Left renal pelvis (tissue), 4 donors: ENCODE measurements around the gene MARCHF2. TPM values are rescaled to one million over a fixed set of nuclear protein-coding genes. Genes with fewer than 3 reads are reported as not detected.
A peak's percentile ranks its signal among the peaks of the same experiment; 100 is the strongest.
"Not testable (repeated sequence)": the region's sequence is repeated elsewhere in the genome, so short reads cannot be mapped to it uniquely, and the experiment has no call there.

Source experiments
- DNase-seq, 4 donors: peaks; one replicate each; pipeline ENCODE4 v3.0.0-alpha.2; 2013; ENCODE audit warnings: low read depth in 4 of 4, low spot score in 3 of 4
- polyA plus RNA-seq, 4 donors: library from polyadenylated mRNA; unstranded; fragments of 120-200 nt; gene quantifications; one replicate each; pipeline ENCODE4 v1.2.1, GENCODE V29; 2013; ENCODE audit not compliant: insufficient read length in 4 of 4

The MARCHF2 gene
- polyA plus RNA-seq, 4 donors: 10.5 to 17.9 (median 13.5) TPM

DNA sequence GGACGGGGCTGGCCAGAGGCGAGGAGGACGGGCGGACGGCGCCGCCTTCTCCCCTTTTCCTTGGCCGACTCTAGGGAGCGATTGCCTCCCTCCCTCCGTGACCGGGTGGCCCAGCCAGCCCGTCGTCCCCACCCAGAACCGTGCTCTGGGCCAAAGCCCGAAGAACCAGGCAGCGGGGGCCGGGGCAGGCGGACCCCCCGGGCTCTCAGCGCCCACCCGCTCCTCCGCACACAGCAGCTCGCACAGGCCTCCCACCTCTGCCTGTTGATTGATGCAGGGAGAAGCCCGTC, 9.3 kb upstream of the MARCHF2 start:
- DNase-seq: no peak

DNA sequence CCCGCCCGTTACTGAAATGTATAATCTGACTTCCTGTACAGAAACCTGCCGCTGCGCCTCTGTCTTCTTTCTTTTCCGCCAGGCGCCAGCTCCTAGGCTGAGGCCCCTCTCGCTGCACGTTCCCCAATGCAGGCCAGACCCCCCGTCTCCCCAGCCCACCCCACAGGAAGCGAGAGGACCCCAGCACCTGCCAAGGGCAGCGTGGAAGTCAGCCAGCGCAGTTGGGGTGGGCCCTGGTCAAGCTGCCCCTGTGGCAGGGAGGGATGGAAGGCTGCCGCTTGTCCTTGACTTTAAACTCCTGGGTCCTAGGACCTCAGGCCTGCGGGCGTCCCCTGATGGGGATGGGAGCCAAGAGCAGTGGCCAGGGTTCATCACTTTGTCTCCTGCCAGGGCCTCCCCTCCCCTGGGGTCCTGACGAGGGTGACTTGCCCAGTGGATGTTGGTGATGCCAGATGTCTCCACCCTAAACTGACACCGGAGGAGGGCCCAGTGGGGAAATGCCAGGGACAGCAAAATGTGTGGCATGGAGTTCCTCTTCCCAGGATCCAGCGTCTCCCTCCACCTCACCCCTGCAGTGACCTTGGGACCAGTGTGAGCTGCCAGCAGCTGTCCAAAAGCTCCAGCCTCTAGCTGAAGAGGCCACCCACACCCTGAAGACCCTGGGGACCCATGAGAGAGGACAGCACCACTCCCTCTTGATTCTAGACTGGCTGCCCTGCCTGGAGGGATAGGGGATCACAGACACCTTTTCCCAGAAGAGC, 8.5 kb upstream of the MARCHF2 start:
- no peak for DNase-seq

DNA sequence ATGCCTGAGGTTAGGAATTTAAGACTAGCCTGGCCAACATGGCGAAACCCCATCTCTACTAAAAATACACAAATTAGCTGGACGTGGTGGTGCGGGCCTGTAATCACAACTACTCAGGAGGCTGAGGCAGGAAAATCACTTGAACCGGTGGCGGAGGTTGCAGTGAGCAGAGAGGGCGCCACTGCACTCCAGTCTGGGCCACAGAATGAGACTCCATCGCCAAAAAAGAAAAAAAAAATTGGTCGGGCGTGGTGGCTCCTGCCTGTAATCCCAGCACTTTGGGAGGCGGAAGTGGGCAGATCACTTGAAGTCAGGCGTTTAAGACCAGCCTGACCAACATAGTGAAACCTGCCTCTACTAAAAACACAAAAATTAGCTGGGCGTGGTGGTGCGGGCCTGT, 2.4 kb upstream of the MARCHF2 start:
- not testable (repeated sequence) for DNase-seq

DNA sequence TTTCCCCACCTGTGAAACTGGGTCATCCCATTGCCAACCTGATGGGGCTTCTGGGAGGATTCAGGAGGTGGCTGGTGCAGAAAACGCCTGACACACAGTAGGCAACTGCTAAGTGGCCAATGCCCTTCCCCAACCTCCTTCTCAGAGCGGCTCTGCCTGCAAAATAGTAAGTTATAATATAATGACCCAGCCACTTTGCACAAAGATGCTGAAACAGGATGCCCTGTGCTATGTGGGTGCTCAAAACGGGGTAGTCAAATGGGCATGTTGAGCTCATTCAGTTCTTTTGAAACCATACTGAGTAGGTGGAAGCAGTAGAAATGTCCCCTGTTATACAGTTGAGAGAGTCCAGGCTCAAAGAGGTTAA, 507 bp downstream of the MARCHF2 start:
- no peak for DNase-seq

DNA sequence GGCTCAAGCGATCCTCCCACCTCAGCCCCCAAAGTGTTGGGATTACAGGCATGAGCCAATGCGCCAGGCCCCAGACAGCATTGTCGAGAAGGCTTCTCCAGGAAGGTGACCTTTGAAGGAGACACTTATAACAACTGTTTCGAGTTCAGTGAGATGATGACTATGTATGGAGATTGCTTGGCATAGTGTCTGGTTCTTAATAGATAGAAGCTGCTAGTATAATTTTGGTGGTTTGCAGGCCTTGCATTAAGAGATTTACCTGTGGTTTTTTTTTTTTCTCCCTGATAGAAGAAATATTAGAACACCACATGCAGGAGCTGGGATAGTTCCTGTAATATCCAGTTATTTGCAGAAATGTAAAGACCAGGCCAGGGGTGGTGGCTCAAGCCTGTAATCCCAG, 3.7 kb downstream of the MARCHF2 start:
- no peak for DNase-seq

DNA sequence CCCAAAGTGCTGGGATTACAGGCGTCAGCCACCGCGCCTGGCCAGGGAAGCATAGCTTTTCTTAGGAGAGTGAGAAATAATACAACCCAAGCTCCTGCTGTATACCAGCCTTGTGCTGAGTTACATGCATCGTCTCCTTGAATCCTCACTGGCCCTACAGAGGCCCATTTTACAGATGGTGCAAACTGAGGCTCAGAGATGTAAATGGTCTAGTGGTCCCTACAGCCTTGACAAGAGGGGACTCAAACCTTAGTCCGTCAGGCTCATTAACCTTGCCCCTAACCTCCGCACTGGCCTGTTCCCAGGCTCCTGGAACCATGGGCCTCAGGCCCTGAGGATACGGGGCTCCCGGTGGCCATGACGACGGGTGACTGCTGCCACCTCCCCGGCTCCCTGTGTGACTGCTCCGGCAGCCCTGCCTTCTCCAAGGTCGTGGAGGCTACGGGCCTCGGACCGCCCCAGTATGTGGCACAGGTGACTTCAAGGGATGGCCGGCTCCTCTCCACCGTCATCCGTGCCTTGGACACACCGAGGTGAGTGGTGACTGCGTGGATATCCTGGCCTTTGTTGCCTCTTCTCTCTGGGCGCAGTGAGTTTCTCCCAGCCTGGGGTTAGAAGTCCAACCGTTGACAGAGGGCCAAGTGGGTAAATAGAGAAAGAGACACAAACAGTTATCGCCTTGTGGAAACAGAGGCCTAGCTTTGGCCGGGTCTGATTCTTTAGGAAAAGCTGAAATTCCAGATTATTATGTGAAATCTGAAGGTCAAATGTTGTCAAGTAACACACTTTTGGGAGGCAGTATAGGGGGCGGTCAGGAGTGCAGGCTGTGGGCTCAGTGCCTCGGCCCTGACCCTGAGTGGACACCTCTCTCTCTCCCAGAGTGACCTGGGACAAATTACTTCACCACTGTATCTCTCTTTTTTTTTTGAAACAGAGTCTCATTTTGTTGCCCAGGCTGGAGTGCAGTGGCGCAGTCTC, 8.7 kb downstream of the MARCHF2 start:
- no peak for DNase-seq

DNA sequence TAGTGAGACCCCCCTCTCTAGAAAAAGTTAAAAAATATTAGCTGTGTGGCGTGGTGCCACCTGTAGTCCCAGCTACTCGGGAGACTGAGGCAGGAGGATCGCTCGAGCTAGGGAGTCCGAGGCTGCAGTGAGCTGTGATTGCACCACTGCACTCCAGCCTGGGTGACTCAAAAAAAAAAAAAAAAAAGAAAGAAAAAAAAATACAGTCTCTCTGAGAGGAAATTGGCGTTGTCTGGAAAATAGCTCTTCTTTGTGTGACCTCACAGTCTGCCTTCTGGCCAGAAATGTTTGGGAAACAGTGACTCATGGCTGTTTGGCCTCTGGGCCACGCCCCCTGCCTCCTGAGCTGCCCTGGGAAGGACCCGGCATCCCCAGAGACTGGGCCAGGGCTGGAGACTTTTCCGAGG, 10.7 kb downstream of the MARCHF2 start:
- no peak for DNase-seq

DNA sequence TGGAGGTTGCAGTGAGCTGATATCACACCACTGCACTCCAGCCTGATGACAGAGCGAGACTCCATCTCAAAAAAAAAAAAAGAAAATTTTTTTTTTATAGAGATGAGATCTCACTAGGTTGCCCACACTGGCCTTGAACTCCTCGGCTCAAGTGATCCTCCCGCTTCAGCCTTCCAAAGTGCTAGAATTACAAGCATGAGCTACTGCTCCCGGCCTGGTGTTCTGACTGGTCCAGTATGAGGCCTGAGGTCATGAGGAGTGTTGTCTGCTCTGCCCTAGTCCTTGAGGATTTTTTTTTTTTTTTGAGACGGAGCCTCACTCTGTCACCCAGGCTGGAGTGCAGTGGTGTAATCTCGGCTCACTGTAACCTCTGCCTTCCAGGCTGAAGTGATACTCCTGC, 12.2 kb downstream of the MARCHF2 start:
- DNase-seq: not testable (repeated sequence)

DNA sequence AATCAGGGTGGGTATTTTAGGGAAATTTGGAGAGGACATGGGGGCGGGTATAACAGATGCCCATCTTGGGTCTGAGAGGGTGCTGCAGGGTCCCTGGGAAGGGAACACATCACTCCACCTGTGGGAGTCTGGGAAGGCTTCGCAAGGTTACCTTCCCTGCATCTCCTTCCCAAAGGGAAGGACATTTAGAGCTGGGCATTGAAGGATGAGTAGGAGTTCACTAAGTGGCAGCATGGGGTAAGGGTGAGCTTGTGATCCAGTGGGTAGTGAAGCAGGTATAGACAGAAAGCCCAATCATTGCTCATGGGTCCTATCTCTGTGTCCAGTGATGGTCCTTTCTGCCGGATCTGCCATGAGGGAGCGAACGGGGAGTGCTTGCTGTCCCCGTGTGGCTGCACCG, 13.2 kb downstream of the MARCHF2 start:
- DNase-seq: no peak

DNA sequence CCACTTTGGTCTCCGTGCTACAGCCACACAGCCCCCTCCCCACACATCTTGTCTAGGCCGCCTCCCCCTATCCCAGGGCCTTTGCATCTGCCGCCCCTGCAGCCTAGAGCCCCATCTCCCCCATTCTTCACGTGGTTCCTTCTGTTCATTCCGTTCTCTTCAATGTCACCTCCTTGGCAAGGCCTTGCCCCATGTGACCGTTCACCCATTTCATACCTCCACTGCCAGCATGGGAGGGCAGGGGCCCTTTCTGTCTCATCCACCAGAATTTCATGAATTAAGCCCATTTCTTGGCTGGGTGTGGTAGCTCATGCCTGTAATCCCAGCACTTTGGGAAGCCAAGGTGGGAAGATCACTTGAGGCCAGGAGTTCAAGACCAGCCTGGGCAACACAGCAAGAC, 15.9 kb downstream of the MARCHF2 start:
- DNase-seq: no peak

DNA sequence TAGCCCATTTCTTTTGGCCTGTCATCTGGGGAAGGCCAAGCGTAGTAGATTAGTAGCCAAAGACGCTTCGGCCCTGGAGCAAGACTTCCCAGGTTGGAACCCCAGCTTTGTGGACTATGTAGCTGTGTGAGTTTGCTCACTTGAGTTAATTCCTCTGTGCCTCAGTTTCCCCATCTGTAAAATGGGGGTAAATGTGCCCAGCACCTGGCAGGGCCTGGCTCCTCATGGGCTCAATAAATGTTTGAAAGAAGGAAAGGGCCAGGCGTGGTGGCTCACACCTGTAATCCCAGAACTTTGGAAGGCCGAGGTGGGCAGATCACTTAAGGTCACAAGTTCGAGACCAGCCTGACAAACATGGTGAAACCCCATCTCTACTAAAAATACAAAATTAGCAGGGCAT, 16.7 kb downstream of the MARCHF2 start:
- no peak for DNase-seq

DNA sequence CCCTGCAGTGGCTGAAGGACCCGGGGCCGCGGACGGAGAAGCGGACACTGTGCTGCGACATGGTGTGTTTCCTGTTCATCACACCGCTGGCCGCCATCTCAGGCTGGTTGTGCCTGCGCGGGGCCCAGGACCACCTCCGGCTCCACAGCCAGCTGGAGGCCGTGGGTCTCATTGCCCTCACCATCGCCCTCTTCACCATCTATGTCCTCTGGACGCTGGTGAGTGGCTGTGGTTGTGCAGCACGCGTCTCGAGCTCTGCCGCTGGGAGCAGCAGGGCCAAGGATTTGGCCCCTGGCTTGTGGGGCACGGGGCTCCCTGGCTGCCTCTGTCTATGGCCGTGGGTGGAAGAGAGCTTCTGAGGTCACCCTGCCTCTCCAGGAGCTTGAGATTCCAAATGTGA, 17.5 kb downstream of the MARCHF2 start:
- no peak for DNase-seq

DNA sequence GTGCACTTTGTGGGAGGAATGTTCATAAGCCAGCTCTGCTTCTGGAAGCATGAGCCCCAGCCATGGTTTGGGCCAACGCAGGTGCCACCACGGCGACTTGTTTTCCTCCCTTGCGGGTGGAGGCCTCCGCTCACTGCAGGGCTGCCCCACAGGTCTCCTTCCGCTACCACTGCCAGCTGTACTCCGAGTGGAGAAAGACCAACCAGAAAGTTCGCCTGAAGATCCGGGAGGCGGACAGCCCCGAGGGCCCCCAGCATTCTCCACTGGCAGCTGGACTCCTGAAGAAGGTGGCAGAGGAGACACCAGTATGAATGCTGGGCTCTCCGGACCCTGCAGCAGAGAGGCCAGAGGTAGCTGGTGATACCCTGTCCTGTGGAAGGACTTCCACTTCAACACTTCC, 25.1 kb downstream of the MARCHF2 start:
- DNase-seq: no peak

DNA sequence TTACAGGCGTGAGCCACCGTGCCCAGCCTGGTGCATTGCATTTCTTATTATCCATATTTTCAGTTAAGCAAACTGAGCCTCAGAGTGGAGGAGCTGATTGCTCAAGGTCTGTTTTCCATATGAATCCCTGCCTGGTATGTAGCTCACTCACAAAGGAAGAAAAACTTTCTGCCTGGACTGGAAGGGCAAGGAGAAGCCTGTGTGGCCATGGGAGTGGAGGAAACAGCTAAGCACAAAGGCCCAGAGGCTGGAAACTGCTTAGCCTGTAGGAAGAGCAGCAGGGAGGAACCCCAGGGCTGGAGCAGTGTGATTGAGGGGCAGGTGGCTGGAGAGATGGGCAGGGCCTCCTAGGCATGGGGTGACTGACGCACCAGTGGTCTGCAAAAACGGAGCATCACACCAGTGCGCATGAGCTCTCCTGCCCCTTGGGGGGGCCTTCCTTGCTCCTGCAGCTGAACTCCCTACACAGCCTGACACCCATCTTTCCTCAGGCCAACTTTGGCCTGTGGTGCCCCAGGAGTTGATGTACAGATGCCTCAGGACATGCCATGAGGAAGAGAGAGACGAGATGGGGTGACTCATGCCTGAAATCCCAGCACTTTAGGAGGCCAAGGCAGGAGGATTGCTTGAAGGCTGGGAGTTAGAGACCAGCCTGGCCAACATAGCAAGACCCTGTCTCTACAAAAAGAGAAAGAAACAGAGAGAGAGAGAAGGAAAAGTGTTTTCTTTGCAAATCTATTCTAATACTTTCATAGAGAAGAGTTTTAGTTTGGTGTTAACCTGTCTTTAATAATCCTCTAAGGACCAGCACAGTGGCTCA, 28.8 kb downstream of the MARCHF2 start:
- DNase-seq: no peak

DNA sequence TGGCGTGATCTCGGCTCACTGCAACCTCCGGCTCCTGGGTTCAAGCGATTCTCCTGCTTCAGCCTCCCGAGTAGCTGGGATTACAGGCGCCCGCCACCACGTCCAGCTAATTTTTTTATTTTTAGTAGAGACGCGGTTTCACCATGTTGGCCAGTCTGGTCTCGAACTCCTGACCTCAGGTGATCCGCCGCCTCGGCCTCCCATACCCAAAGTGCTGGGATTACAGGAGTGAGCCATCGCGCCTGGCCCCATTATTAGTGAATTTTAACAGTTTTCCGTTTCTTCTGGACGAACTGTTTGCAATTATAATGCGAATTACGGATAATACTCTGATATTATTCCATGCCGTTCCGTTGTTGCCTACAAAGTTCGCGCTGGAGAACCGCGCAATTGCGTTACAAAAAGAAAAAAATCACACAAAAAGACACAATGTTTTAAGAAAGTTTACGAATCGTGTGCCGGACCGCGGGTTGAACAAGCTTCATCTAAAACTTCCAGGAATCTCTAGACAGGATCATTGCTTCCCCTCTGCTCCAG, 31.1 kb downstream of the MARCHF2 start:
- not testable (repeated sequence) for DNase-seq

DNA sequence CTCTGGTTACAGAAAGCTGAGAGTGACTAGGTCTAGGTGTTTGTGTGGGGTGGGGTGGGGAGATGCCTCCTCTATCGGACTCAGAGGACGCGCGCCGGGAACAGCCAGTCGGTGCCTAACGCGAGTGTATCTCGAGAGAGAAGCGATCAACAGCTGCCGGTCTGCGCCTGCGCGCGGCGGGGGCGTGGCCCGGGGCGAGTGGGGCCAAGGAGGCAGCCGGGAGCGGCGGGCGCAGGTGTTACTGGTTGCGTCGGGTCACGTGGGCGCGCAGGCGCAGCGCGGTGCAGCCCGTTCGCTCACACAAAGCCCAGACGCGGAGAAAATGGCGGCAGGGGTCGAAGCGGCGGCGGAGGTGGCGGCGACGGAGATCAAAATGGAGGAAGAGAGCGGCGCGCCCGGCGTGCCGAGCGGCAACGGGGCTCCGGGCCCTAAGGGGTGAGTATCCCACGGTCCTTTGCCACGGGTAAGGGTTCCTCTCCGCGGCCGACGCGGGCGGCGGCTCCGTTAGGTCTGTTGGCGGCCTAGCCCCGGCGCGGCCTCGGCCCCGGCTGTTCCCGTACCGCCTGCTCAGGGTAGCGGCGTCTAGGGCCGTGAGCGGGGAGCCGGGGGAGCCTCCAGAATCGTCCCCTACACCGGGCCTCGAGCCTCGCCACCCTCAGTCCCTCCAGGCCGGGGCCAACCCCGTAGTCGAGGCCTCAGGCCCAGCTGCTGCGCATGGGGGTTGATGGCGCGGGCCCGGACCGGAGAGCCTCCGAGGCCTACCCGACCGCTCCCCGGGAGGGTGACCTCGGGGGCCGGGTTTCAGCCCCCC, 31.8 kb downstream of the MARCHF2 start, which contains the start of gene HNRNPM:
Gene HNRNPM, plus strand, starts transcription at position 299 of the 811 bp plus-strand sequence. Its CDS starts 24 bp downstream, at position 323.
- DNase-seq: peak; percentile 87 to 95 (median 94)

DNA sequence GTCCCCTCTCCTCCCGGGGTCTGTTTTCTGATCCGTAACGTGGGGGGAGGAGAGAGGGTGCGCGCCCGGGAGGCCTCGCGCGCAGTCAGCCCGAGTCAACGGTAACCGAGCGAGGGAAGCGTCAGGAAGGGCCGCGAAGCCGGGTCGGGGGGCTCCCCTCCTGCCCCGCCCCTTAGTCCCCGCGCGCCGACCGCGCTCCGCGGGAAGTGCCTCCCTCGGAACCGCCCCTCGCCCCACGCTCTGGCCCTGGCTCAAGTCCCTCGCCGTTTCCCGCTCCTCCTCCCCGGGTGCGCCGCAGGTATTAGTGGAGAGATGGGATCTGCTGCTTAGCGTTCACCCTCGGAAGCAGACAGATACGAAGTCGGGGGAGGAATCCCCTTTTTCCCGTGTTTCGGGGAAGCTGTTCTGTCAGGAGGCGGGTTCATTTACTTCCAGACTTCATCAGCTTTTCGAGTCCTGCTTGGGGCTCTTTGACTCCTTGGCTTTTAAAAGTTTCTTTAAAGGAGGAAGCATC, 32.4 kb downstream of the MARCHF2 start:
- no peak for DNase-seq

DNA sequence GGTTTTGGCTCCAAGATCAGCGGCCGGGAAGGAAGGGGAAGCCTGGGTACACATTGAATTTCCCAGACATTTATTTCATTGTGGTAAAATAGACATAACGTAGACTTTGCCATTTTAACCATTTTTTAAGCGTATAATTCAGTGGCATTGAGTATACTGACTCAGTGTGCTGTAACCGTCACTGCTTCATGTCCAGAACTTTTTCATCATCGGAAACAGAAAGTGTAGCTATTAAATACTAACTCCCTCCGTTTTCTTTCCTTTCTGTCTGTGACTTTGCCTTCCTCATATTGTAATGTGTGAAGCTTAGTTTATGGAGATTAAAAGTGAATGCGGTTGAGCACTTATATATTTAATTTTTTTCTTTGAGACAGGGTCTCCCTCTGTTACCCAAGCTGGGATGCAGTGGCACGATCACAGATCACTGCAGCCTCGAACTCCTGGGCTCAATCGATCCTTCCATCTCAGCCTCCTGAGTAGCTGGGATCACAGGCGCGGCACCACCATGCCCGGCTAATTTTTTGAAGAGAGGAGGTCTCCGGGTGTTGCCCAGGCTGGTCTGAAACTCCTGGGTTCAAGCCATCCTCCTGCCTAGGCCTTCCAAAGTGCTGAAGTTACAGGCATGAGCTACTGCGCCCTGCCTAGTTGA, 33.1 kb downstream of the MARCHF2 start:
- DNase-seq: no peak

DNA sequence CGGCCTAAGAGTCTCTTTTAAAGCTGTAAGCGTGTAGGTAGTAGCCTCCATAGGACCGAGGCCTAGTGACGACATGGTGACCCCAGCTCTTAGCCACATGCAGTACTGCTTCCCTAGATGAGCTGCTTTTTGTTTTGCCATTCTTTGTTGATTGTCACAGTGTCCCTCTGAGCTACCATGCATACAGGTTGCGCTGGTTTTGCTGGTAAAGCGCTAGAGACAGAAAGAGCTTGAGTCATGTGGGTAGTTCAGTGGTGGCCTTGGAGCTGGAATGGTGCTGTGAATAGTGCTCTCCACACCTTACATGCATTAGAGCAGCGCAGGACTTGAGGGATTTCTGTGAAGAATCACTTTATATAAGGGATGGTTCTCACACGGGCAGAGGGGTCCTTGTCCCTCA, 36.7 kb downstream of the MARCHF2 start:
- no peak for DNase-seq
